Tibial nerve (tissue), 3 donors: ENCODE data around the gene MSI2.

ENCODE experiments used
- POLR2A ChIP-seq, 2 donors: fragments of 450-650 bp; IDR thresholded peaks; one replicate each; pipeline ENCODE4 v1.6.1; 2017; ENCODE audit warnings: antibody characterized with exemption in 2 of 2, mild to moderate bottlenecking in 2 of 2, moderate library complexity in 2 of 2
- TF ChIP-seq, protein P1 (sequence below), 5 experiments: fragments of 200-600 bp in 3 of 5; fragments of 450-650 bp in 2 of 5; sonication (generic) in 3 of 5; IDR thresholded peaks; one replicate each; pipeline ENCODE4 v1.5.1; 2016 to 2019; ENCODE audit warnings: antibody characterized with exemption in 5 of 5, mild to moderate bottlenecking in 3 of 5, moderate library complexity in 2 of 5

DNA sequence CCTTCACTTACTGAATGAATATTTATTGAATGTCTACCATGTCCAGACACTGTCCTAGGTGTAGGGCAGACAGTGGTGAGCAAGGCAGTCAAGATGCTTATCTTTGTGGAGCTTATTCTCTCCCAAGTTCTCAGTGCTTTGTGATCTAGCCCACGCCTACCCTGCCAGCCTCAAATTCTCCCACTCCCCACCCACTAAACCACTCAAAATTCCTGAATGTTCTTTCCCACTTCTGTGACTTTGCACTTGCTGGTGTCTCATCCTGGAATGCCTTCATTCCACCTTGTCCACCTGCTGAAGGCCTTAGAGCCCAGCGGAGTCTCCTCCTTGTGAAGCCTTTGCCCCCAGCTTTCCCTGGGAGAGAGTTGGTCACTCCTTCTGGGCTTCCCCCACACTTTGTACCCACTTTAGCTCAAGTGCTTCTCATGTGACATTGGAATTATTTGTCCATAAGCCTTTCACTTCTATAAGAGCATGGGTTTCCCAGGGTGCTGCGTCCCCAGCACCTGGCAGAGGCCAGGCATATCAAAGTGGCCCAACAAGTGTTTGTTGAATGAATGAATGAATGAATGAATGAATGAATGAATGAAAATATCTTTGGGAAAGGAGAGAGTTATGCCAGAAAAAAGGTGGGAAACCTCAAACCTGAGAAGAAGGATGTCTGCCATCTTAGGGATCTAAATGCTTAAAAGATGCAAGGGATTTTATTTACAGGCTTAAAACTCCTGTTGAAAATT is 465.8 kb downstream of the MSI2 start:
- TF ChIP-seq, protein P1, sequence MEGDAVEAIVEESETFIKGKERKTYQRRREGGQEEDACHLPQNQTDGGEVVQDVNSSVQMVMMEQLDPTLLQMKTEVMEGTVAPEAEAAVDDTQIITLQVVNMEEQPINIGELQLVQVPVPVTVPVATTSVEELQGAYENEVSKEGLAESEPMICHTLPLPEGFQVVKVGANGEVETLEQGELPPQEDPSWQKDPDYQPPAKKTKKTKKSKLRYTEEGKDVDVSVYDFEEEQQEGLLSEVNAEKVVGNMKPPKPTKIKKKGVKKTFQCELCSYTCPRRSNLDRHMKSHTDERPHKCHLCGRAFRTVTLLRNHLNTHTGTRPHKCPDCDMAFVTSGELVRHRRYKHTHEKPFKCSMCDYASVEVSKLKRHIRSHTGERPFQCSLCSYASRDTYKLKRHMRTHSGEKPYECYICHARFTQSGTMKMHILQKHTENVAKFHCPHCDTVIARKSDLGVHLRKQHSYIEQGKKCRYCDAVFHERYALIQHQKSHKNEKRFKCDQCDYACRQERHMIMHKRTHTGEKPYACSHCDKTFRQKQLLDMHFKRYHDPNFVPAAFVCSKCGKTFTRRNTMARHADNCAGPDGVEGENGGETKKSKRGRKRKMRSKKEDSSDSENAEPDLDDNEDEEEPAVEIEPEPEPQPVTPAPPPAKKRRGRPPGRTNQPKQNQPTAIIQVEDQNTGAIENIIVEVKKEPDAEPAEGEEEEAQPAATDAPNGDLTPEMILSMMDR (IDR thresholded peaks at IDR 0.05), result no peak
- no peak for TF ChIP-seq POLR2A (IDR thresholded peaks at IDR 0.05)
